Nephron (organoid): ENCODE data around the gene CLIC2.
"Not testable (repeated sequence)": the region's sequence is repeated elsewhere in the genome, so short reads cannot be mapped to it uniquely, and the experiment has no call there.

Experiments
- H3K27ac Mint-ChIP-seq, 3 experiments: 2 replicates each; pipeline ENCODE4 v1.8.0; 2020; ENCODE audit warnings: mixed read lengths in 3 of 3, mild to moderate bottlenecking in 2 of 3, moderate library complexity in 1 of 3
- H3K27me3 Mint-ChIP-seq: 2 replicates; pipeline ENCODE4 v1.8.0; 2021; ENCODE audit warnings: low read depth, mild to moderate bottlenecking, moderate library complexity, mixed read lengths
- H3K36me3 Mint-ChIP-seq: 2 replicates; pipeline ENCODE4 v1.8.0; 2020; ENCODE audit warnings: low read depth, mixed read lengths
- H3K4me1 Mint-ChIP-seq: 2 replicates; pipeline ENCODE4 v1.8.0; 2020; ENCODE audit warnings: mixed read lengths
- H3K4me3 Mint-ChIP-seq, 3 experiments: 2 replicates each; pipeline ENCODE4 v1.8.0; 2020; ENCODE audit warnings: mild to moderate bottlenecking in 3 of 3, mixed read lengths in 3 of 3, moderate library complexity in 2 of 3
- H3K9me3 Mint-ChIP-seq: 2 replicates; pipeline ENCODE4 v1.8.0; 2020; ENCODE audit warnings: mixed read lengths
- CTCF ChIP-seq, 3 experiments: fragments of 200-600 bp; sonication (generic); IDR thresholded peaks; one replicate each; pipeline ENCODE4 v1.5.0; 2021; ENCODE audit warnings: antibody characterized with exemption in 3 of 3; ENCODE audit not compliant: unreplicated experiment in 3 of 3

CLIC2 gene

GRCh38 chrX:155334486-155335336, at the start of gene CLIC2:
CLIC2 (minus strand) TSS chrX:155334614; CDS start chrX:155334427, 187 bp downstream.
- Mint-ChIP-seq H3K9me3 (peaks cover 5% of the 10 kb centered on the region), H3K4me3 (peak within 1 kb of the TSS in 1 of 3 experiments; percentile 69), H3K27me3 (no peaks in the 10 kb centered on the region), H3K4me1 (no peaks in the 10 kb centered on the region), H3K36me3 (no peaks in the 10 kb centered on the region), H3K27ac (peak within 1 kb of the TSS in 2 of 3 experiments; percentile 80 to 84)
- no peak for TF ChIP-seq CTCF (IDR thresholded peaks at IDR 0.05; ENCODE audit: unreplicated experiment in 3 of 3)

GRCh38 chrX:155382529-155382967, 48.1 kb upstream of the CLIC2 start:
- not testable (repeated sequence) for H3K4me1 Mint-ChIP-seq, H3K9me3 Mint-ChIP-seq, H3K27ac Mint-ChIP-seq, H3K4me3 Mint-ChIP-seq, H3K36me3 Mint-ChIP-seq, H3K27me3 Mint-ChIP-seq

GRCh38 chrX:155381843-155382528, 47.6 kb upstream of the CLIC2 start, which contains the start of gene F8A2:
F8A2 (plus strand) TSS chrX:155382095; CDS start chrX:155382115, 20 bp downstream.
- not testable (repeated sequence) for H3K27me3 Mint-ChIP-seq, H3K4me3 Mint-ChIP-seq, H3K27ac Mint-ChIP-seq, H3K9me3 Mint-ChIP-seq, H3K4me1 Mint-ChIP-seq, H3K36me3 Mint-ChIP-seq

- H3K36me3 Mint-ChIP-seq, H3K27me3 Mint-ChIP-seq, H3K27ac Mint-ChIP-seq, H3K4me1 Mint-ChIP-seq, H3K4me3 Mint-ChIP-seq, H3K9me3 Mint-ChIP-seq: not testable (repeated sequence)
Observed at GRCh38 chrX:155379802-155380201, 45.4 kb upstream of the CLIC2 start.

- not testable (repeated sequence) for H3K9me3 Mint-ChIP-seq, H3K27me3 Mint-ChIP-seq, H3K27ac Mint-ChIP-seq, H3K36me3 Mint-ChIP-seq, H3K4me3 Mint-ChIP-seq, H3K4me1 Mint-ChIP-seq
Observed at GRCh38 chrX:155373777-155374458, 39.5 kb upstream of the CLIC2 start.

GRCh38 chrX:155363712-155364111, 29.3 kb upstream of the CLIC2 start:
- not testable (repeated sequence) for H3K4me1 Mint-ChIP-seq, H3K36me3 Mint-ChIP-seq, H3K4me3 Mint-ChIP-seq, H3K9me3 Mint-ChIP-seq, H3K27me3 Mint-ChIP-seq, H3K27ac Mint-ChIP-seq

GRCh38 chrX:155349448-155349847, 15.0 kb upstream of the CLIC2 start:
- not testable (repeated sequence) for H3K27ac Mint-ChIP-seq, H3K4me1 Mint-ChIP-seq, H3K36me3 Mint-ChIP-seq, H3K9me3 Mint-ChIP-seq, H3K4me3 Mint-ChIP-seq, H3K27me3 Mint-ChIP-seq

- not testable (repeated sequence) for H3K27me3 Mint-ChIP-seq, H3K36me3 Mint-ChIP-seq, H3K4me3 Mint-ChIP-seq, H3K9me3 Mint-ChIP-seq, H3K27ac Mint-ChIP-seq, H3K4me1 Mint-ChIP-seq
Observed at GRCh38 chrX:155345689-155346088, 11.3 kb upstream of the CLIC2 start.

GRCh38 chrX:155335337-155335712, 911 bp upstream of the CLIC2 start:
- H3K9me3 Mint-ChIP-seq, H3K27me3 Mint-ChIP-seq, H3K4me1 Mint-ChIP-seq, H3K36me3 Mint-ChIP-seq, H3K4me3 Mint-ChIP-seq: not testable (repeated sequence)
- H3K27ac Mint-ChIP-seq: peak overlapping the region in 1 of 3 experiments; percentile 84
